Ovary (tissue), 9 donors: ENCODE results near the gene MUC2. TPM values are rescaled to one million over a fixed set of nuclear protein-coding genes. Genes with fewer than 3 reads are reported as not detected.

Experiments used
- DNase-seq, 5 donors: peaks; one replicate each; pipeline ENCODE4 v3.0.0-alpha.2; 2019 to 2020
- H3K27ac ChIP-seq, 2 donors: fragments of 200-600 bp; one replicate each; pipeline versions ENCODE4 v1.5.1 to v1.8.0; 2019 to 2022
- H3K27me3 ChIP-seq: fragments of 200-600 bp; one replicate; pipeline ENCODE4 v1.8.0; 2022
- H3K36me3 ChIP-seq: fragments of 200-600 bp; sonication (generic); one replicate; pipeline ENCODE4 v1.5.1; 2019
- H3K4me1 ChIP-seq: one replicate; pipeline ENCODE4 v1.8.1; 2013; ENCODE audit warnings: mild to moderate bottlenecking, moderate library complexity; ENCODE audit not compliant: insufficient read depth
- H3K4me3 ChIP-seq: fragments of 200-600 bp; sonication (generic); one replicate; pipeline ENCODE4 v1.5.1; 2017
- H3K9me3 ChIP-seq, 2 donors: fragments of 200-600 bp in 1 of 2; sonication (generic) in 1 of 2; one replicate each; pipeline versions ENCODE4 v1.5.1 to v1.8.1; 2013 to 2019; ENCODE audit warnings: mild to moderate bottlenecking in 1 of 2, moderate library complexity in 1 of 2
- CTCF ChIP-seq, 3 donors: fragments of 450-650 bp in 2 of 3; fragments of 200-600 bp in 1 of 3; IDR thresholded peaks; one replicate each; pipeline versions ENCODE4 v1.5.1 to v1.8.0; 2016 to 2022; ENCODE audit warnings: antibody characterized with exemption in 3 of 3, mild to moderate bottlenecking in 1 of 3
- EP300 ChIP-seq: sonication (generic); formaldehyde crosslinking; IDR thresholded peaks from one replicate; pipeline ENCODE4 v1.6.1; 2017; ENCODE audit warnings: antibody characterized with exemption
- POLR2A ChIP-seq: fragments of 450-650 bp; IDR thresholded peaks from one replicate; pipeline ENCODE4 v1.6.1; 2017; ENCODE audit warnings: antibody characterized with exemption, mild to moderate bottlenecking, moderate library complexity
- WGBS, 3 donors: extraction: QIAGEN DNeasy Blood & Tissue Kit in 1 of 3; methylation state at CpG; one replicate each; pipeline versions ENCODE4 v1.1.5 to v1.1.7; 2013 to 2017; 5-methylcytosine and 5-hydroxymethylcytosine counted together
- intact Hi-C, 4 donors: fragments of 100-400 bp; cut with DNase I; formaldehyde crosslinking; loops; one replicate each; pipeline versions ENCODE4 v1.11.0 to v1.15.1; 2022 to 2023
- polyA plus RNA-seq, 2 donors: library from polyadenylated mRNA; stranded (reverse); fragments of 200-250 nt in 1 of 2; fragments of 350-450 nt in 1 of 2; fragmentation: Illumina TruSeq in 1 of 2; extraction: RNeasy Lipid Tissue Mini Kit (QIAGEN cat#74804) in 1 of 2; gene quantifications; one replicate each; pipeline ENCODE4 v1.2.3, GENCODE V29; 2013 to 2014
- total RNA-seq, 7 donors: library from RNA; depleted of rRNA in 2 of 7; stranded (reverse); fragments of >200 nt in 2 of 7; fragmentation: NEBNext Ultra II Directional in 3 of 7; extraction: Animal tissue kit (Norgen Biotek cat#: 25700) in 3 of 7; gene quantifications; one replicate each; pipeline versions ENCODE4 v1.1.0 to v1.2.4, GENCODE V29; 2016 to 2023
- donor health status: DM: no; HTN: no; CAD: no; lungs with moderate emphysema.
- donor health status: DM: no; HTN: no; CAD: no.
- donor health status: Bipolar disorder and iron deficiency.
- donor health status: DM: yes; HTN: yes; CAD: no.
- donor health status: DM: no; HTN: no; CAD: no.
- donor health status: DM: yes; HTN: yes; CAD: no.

MUC2 gene
- total and polyA plus RNA-seq, 9 donors = 0.02 to 3.3 (median 0.10) TPM; not detected in 4

GRCh38 chr11:1085440-1086170 lies 10.9 kb downstream of the MUC2 start:
- no peaks in the 10 kb centered on the region for H3K4me1 ChIP-seq
- H3K27me3 ChIP-seq = no peaks in the 10 kb centered on the region
- H3K9me3 ChIP-seq = no peaks in the 10 kb centered on the region
- no peaks in the 10 kb centered on the region for H3K36me3 ChIP-seq
- WGBS, 3 donors = 78 to 83% (median 79%) methylated on average over 11 to 26 of the region's 26 CpGs
- TF ChIP-seq EP300 (no peak), CTCF (IDR thresholded peaks at IDR 0.05) (no peak), POLR2A (no peak)
- intact Hi-C loops = no loop called here
- no peak overlapping the region for H3K4me3 ChIP-seq
- DNase-seq = peak in 3 of 5 donors; percentile 4 to 22 (median 14)
- no peak overlapping the region for H3K27ac ChIP-seq

DNA sequence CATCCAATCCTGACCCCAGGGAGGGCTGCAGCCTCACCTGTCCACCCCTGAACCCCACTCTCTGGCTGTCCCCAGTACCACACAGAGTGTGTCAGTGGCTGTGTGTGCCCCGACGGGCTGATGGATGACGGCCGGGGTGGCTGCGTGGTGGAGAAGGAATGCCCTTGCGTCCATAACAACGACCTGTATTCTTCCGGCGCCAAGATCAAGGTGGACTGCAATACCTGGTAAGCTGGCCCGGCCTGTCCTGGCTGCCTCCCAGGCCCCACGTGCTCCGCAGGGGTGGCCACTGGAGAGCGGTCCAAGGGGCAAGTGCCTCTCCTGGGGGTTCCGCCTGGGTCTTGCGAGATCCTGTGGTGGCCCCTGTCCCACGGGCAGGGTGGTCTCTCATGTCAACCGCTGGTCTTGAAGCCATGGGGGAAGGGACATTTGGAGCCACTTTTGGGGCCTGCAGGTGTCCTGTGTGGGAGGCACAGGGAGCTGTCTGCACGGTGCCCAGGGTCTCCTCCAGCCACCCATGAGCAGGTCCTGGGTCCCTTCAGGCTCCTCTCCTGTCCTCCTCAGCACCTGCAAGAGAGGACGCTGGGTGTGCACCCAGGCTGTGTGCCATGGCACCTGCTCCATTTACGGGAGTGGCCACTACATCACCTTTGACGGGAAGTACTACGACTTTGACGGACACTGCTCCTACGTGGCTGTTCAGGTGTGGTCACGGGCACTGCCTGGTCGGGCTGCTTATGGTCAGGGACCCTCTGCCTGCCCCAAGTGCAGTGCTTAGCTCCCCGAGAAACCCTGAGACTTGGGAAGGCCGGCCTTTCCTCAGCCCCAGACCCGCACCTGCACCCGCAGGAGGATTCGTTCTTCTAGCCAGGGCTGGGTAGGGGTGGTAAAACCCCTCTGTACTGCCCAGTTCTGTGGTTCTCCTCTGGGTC lies 11.8 kb downstream of the MUC2 start:
- Histone ChIP-seq H3K4me1 (no peaks in the 10 kb centered on the region), H3K36me3 (no peaks in the 10 kb centered on the region), H3K9me3 (no peaks in the 10 kb centered on the region), H3K4me3 (no peak overlapping the region), H3K27me3 (no peaks in the 10 kb centered on the region), H3K27ac (no peak overlapping the region)
- DNase-seq = peak in 3 of 5 donors; percentile 4 to 18 (median 7)
- WGBS, 3 donors = 81 to 90% (median 88%) methylated on average over 28 to 31 of the region's 31 CpGs
- intact Hi-C loops = no loop called here
- no peak for TF ChIP-seq POLR2A
- no peak for TF ChIP-seq EP300
- no peak for TF ChIP-seq CTCF (IDR thresholded peaks at IDR 0.05)

- H3K4me3 ChIP-seq = no peak overlapping the region
- DNase-seq = peak in 2 of 5 donors; percentile 8 to 28
- no peaks in the 10 kb centered on the region for H3K36me3 ChIP-seq
- H3K9me3 ChIP-seq = no peaks in the 10 kb centered on the region
- TF ChIP-seq POLR2A (no peak), EP300 (no peak), CTCF (IDR thresholded peaks at IDR 0.05) (no peak)
- no peaks in the 10 kb centered on the region for H3K4me1 ChIP-seq
- no peaks in the 10 kb centered on the region for H3K27me3 ChIP-seq
- H3K27ac ChIP-seq = no peak overlapping the region
- intact Hi-C loops = no loop called here
- 84 to 90% (median 88%) methylated on average over 17 of the region's 17 CpGs for WGBS, 3 donors
Measured at GRCh38 chr11:1087279-1087960, 12.7 kb downstream of the MUC2 start.
